Testis (tissue), 2 donors: Measurements from ENCODE around the gene SPACA7.

ENCODE experiments used
- CTCF ChIP-seq, 3 experiments: fragments of 450-650 bp in 2 of 3; fragments of 200-600 bp in 1 of 3; sonication (generic) in 1 of 3; IDR thresholded peaks; one replicate each; pipeline ENCODE4 v1.5.1; 2016 to 2019; ENCODE audit warnings: antibody characterized with exemption in 3 of 3, mild to moderate bottlenecking in 2 of 3, moderate library complexity in 1 of 3
- POLR2A ChIP-seq: fragments of 450-650 bp; IDR thresholded peaks from one replicate; pipeline ENCODE4 v1.6.1; 2017; ENCODE audit warnings: antibody characterized with exemption, mild to moderate bottlenecking, moderate library complexity

- no peak for TF ChIP-seq CTCF (IDR thresholded peaks at IDR 0.05)
- TF ChIP-seq POLR2A, result no peak
Measured at GRCh38 chr13:112468069-112468468, 91.9 kb downstream of the SPACA7 start.
